ENCODE data around the gene HYAL3.

Gene HYAL3

DNA sequence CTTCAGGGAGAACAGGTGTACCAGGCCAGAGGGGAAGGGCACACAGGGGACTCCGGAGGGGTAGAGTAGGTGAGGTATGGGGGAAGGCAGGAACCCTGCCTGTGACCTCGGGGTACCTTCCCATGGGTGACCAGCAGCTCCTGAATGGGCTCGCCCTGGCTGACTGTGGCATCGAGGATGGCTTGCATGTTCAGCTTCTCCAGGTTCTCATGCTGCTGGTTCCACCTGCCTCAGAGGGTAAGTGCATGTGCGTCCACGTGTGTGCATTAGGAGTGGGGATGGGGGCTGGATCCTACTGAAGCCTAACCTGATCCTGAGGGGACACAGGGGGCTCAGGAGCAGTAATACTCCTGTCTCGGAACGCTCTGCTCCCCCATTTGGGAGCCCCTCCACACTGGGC, 45.8 kb upstream of the HYAL3 start:
- peaks cover 28% of the 10 kb centered on the region for H3K4me1 ChIP-seq (ENCODE audit: insufficient read depth, low read length)
- peaks cover 22% of the 10 kb centered on the region for H3K36me3 ChIP-seq (ENCODE audit: insufficient read depth, low read length)
- no peak overlapping the region for H3K4me2 ChIP-seq (ENCODE audit: insufficient read depth, low read length)
- no peak for ATAC-seq (ENCODE audit: insufficient read depth, low read depth)
- H3K79me2 ChIP-seq (ENCODE audit: insufficient read depth, low read length): peaks cover 17% of the 10 kb centered on the region
- no peaks in the 10 kb centered on the region for H3K9me3 ChIP-seq (ENCODE audit: insufficient read depth, low read length, severe bottlenecking)
- peaks cover 4% of the 10 kb centered on the region for H3K27me3 ChIP-seq (ENCODE audit: insufficient read depth, low read length, poor library complexity)
- no peak for TF ChIP-seq EZH2 (IDR thresholded peaks at IDR 0.05; ENCODE audit: borderline replicate concordance, low read depth, low read length, severe bottlenecking)
- TF ChIP-seq CTCF (IDR thresholded peaks at IDR 0.05; ENCODE audit: borderline replicate concordance, extremely low read depth, low read length, poor library complexity, severe bottlenecking): no peak
- H3K27ac ChIP-seq (ENCODE audit: low read length): no peak overlapping the region
- no peak overlapping the region for H3K4me3 ChIP-seq (ENCODE audit: low read depth in 1 of 2, low read length in 2 of 2)
- H2AFZ ChIP-seq (ENCODE audit: low read depth, low read length): no peak overlapping the region
- H4K20me1 ChIP-seq (ENCODE audit: insufficient read depth, low read length): 0 out of 2 replicates have a peak, but pooled peaks cover 4% of the 10 kb centered on the region
- no peak overlapping the region for H3K9ac ChIP-seq (ENCODE audit: low read depth, low read length)
- DNase-seq: no peak

- peaks cover 8% of the 10 kb centered on the region for H3K36me3 ChIP-seq (ENCODE audit: insufficient read depth, low read length)
- DNase-seq: no peak
- no peak for ATAC-seq (ENCODE audit: insufficient read depth, low read depth)
- peaks cover 10% of the 10 kb centered on the region for H3K79me2 ChIP-seq (ENCODE audit: insufficient read depth, low read length)
- H3K4me2 ChIP-seq (ENCODE audit: insufficient read depth, low read length): no peak overlapping the region
- no peaks in the 10 kb centered on the region for H4K20me1 ChIP-seq (ENCODE audit: insufficient read depth, low read length)
- H3K27me3 ChIP-seq (ENCODE audit: insufficient read depth, low read length, poor library complexity): peaks cover 4% of the 10 kb centered on the region
- no peaks in the 10 kb centered on the region for H3K9me3 ChIP-seq (ENCODE audit: insufficient read depth, low read length, severe bottlenecking)
- H3K4me1 ChIP-seq (ENCODE audit: insufficient read depth, low read length): peaks cover 24% of the 10 kb centered on the region
- no peak for TF ChIP-seq CTCF (IDR thresholded peaks at IDR 0.05; ENCODE audit: borderline replicate concordance, extremely low read depth, low read length, poor library complexity, severe bottlenecking)
- no peak for TF ChIP-seq EZH2 (IDR thresholded peaks at IDR 0.05; ENCODE audit: borderline replicate concordance, low read depth, low read length, severe bottlenecking)
- no peak overlapping the region for H3K4me3 ChIP-seq (ENCODE audit: low read depth in 1 of 2, low read length in 2 of 2)
- H3K27ac ChIP-seq (ENCODE audit: low read length): no peak overlapping the region
- no peak overlapping the region for H2AFZ ChIP-seq (ENCODE audit: low read depth, low read length)
- H3K9ac ChIP-seq (ENCODE audit: low read depth, low read length): no peak overlapping the region
These were observed 43.8 kb upstream of the HYAL3 start for GRCh38 chr3:50342813-50343633.

- peaks cover 27% of the 10 kb centered on the region for H3K4me1 ChIP-seq (ENCODE audit: insufficient read depth, low read length)
- ATAC-seq (ENCODE audit: insufficient read depth, low read depth) (no peak), DNase-seq (no peak)
- H4K20me1 ChIP-seq (ENCODE audit: insufficient read depth, low read length): no peaks in the 10 kb centered on the region
- H3K9me3 ChIP-seq (ENCODE audit: insufficient read depth, low read length, severe bottlenecking): no peaks in the 10 kb centered on the region
- H3K4me3 ChIP-seq (ENCODE audit: low read depth in 1 of 2, low read length in 2 of 2): no peak overlapping the region
- H3K27me3 ChIP-seq (ENCODE audit: insufficient read depth, low read length, poor library complexity): peaks cover 4% of the 10 kb centered on the region
- no peak overlapping the region for H2AFZ ChIP-seq (ENCODE audit: low read depth, low read length)
- TF ChIP-seq CTCF (IDR thresholded peaks at IDR 0.05; ENCODE audit: borderline replicate concordance, extremely low read depth, low read length, poor library complexity, severe bottlenecking): no peak
- no peak for TF ChIP-seq EZH2 (IDR thresholded peaks at IDR 0.05; ENCODE audit: borderline replicate concordance, low read depth, low read length, severe bottlenecking)
- H3K27ac ChIP-seq (ENCODE audit: low read length): no peak overlapping the region
- peaks cover 17% of the 10 kb centered on the region for H3K79me2 ChIP-seq (ENCODE audit: insufficient read depth, low read length)
- no peak overlapping the region for H3K9ac ChIP-seq (ENCODE audit: low read depth, low read length)
- H3K4me2 ChIP-seq (ENCODE audit: insufficient read depth, low read length): no peak overlapping the region
- no peaks in the 10 kb centered on the region for H3K36me3 ChIP-seq (ENCODE audit: insufficient read depth, low read length)
These were observed 42.9 kb upstream of the HYAL3 start for GRCh38 chr3:50341996-50342650.

All from DND-41 (cell line).